ENCODE results near the gene SGMS1. TPM values are rescaled to one million over a fixed set of nuclear protein-coding genes. Genes with fewer than 3 reads are reported as not detected.
A peak's percentile ranks its signal among the peaks of the same experiment; 100 is the strongest.
"Not testable (repeated sequence)": the region's sequence is repeated elsewhere in the genome, so short reads cannot be mapped to it uniquely, and the experiment has no call there.

The SGMS1 gene
- total RNA-seq, 1 donor from 2014 or later, result 43.5 TPM

DNA sequence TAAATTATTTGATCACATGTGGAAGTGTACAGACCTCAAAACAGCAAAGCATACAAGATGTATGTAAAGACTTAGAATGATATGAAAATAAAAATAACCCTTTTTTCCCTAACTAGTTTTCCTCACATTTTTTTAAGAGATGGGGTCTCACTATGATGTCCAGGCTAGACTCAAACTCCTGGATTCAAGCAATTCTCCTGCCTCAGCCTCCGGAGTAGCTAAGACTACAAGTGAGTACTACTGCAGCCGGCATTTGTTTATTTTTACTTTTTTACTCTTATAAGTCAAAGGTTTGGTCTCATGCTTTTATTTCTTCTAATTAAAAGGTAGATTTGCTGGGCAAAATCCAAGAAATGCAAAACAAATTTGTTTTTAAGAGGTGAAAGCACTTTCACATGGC lies 248.0 kb downstream of the SGMS1 start:
- DNase-seq (ENCODE audit: low read depth), result no peak

DNA sequence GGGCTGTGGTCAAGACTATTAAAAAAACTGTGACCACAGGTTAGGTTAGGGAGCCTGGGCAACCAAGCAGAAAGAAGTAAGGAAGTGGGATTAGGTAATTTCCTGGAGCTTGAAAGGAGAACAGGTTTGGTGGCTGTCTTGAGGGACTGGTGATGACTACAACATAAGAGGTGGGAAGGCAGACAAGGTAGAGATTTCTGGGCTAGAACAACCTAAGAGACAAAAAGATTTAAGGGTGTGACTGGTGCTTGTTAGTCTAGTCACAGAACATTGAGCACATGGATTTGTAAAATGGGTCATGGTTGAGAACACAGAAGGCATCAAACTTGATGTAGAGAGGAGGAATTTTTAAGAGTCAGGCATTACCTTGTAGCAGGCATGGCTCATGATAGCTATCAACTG lies 248.7 kb downstream of the SGMS1 start:
- DNase-seq (ENCODE audit: low read depth), result peak; percentile 94

DNA sequence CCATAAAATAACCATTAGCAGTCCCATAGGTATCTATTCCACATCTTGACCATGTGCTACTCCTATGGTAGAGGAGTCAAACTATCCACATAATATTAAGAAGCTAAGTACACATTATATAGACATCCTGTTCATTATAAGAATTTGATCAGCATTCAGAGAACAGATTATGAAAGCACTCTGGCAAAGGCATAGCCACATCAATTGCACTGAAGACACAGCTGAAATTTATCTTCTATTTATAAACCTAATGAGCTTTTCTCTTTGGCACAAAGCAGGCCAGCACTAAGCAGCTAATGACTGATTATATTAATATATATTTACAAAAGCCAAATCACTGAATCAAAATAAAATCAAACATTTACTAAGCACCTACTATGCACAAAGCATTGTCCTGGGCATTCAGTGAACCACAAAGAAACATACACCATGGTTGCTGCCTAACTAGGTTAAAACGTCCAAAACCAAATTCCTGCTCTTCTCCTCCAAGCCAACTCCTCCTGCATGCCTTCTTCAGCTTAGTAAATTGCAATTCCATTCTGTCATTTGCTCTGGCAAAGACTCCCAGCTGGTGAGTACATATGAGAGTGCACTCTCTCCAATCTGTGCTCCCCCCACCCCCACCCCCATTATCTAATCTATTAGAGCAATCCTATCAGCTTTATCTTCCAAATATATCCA lies 249.8 kb downstream of the SGMS1 start:
- DNase-seq (ENCODE audit: low read depth), result no peak

DNA sequence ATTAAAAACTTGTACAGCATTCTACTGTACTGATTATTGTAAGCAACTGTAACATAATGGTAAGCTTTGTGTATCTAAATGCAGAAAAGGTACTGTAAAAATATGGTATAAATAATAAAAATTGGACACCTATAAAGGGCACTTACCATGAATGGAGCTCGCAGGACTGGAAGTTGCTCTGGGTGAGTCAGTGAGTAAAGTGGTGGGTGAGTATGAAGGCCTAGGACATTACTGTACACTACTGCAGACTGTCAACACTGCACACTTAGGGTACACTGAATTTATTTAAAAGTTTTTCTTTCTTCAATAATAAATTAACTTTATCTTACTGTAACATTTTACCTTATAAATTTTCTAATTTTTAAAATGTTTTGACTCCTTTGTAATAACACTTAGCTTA lies 253.8 kb downstream of the SGMS1 start:
- no peak for DNase-seq (ENCODE audit: low read depth)

DNA sequence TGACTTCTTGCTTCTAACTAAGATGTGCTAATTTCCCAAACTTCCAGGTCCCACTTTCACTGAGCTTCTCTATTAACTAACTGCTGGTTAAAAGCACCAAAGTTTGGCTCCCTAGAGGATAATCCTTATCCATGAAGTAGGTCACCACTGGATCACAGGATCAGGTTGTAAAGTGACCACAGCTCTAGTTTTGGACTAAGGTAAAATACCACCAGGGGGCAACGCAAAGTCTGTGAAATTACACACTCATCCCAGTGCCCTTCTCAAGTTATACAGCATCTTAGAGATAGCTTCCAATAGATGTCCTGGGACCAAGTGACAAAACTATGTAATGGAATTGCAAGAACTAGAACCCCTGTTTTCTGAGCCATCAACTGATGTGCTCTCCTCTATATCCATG lies 256.0 kb downstream of the SGMS1 start:
- peak; percentile 54 for DNase-seq (ENCODE audit: low read depth)

DNA sequence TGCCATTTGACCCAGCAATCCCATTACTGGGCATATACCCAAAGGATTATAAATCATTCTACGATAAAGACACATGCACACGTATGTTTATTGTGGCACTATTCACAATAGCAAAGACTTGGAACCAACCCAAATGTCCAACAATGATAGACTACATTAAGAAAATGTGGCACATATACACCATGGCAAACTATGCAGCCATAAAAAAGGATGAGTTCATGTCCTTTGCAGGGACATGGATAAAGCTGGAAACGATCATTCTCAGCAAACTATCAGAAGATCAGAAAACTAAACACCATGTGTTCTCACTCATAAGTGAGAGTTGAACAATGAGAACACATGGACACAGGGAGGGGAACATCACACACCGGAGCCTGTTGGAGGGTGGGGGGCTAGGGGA lies 257.3 kb downstream of the SGMS1 start:
- DNase-seq (ENCODE audit: low read depth), result not testable (repeated sequence)

DNA sequence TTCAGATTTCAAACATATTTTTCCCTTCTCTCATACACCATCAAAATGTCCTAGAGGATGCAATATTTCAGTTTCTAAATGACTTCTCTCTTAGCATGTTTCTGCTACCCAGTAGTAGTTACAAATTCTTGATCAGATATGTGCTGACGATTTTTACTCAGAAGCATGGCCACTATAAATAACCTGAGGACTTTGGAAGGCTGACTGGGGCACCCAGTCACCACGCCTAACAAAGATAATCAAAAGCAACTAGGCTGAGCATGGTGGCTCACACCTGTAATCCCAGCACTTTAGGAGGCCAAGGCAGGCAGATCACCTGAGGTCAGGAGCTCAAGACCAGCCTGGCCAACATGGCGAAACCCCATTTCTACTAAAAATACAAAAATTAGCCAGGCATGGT lies 259.0 kb downstream of the SGMS1 start:
- not testable (repeated sequence) for DNase-seq (ENCODE audit: low read depth)

DNA sequence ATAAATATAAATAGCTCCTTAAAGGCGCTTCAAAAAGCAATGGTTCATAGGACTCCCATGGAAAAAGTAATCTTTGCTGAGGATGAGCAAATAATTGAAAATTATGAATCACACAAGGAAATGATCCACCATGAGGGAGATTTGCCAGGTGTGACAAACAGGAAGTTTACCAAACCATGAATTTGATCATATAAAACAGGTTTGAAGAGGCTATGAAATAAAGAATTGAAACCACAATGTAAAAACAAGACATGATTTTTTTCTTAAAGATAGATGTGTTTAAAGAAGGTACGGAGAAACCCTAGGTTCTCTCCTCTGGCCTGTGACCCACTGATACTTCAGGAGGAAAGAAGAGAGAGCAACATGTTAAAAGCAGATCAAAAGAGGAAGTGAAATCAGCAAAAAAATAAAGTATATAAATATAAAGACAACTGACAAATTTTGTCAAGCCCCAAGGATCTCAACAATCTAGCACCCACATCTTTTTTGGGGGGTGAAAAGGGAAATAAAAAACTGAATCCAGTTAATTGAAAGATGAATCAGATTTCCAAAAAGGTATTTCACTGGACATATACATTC lies 261.1 kb downstream of the SGMS1 start:
- DNase-seq (ENCODE audit: low read depth), result peak; percentile 24

DNA sequence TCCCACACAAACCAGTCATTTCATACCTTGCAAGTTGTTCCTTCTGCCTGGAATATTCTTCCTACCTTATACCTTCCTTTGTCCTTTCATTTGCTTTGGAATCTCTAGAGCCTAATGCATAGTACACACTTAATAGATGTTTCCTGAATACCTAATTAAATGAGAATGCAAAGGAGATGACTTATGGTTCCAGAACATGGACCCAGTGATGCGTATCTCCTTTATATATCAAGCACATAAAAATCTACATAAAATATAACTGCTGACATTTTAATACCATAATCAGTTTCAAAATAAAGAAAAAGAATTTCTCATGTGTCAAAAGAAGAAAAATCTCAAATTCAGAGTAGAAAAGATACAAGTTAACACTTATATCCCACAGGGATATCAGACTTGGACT lies 261.8 kb downstream of the SGMS1 start:
- DNase-seq (ENCODE audit: low read depth), result no peak

DNA sequence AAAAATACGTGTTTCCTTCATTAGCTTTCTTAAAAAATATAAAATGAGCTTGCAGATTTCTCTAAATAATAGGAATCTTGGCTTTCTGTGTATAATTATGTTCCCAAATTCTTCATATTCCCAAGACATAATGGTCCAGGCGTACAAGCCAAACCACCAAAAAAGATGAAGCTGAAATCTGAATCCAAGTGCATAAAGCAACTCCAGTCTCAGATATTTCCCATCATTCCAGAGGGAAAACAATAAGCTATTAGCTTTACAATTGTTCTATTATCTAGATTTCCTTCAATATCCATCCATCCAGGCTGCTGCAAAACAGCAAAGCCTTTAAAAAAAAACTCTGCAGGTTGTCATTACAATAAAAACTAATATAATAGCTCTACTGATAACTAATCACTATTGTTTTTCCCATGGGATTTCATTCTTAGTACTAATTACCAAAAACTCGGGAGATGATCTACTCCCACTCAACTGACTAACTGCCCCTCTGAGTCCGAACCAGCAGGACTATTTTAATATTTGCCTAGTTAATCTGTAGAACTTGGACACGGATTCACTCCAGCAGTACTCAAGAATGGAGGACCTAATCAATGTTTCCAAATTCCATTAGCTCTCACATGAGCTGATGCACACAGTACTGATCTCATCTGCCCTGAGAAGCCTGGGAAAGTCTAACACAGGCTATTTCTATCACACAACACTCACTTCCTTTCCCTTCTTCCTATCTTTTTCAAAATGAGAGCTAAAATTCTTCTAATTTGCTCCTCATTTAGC lies 263.5 kb downstream of the SGMS1 start:
- DNase-seq (ENCODE audit: low read depth), result peak; percentile 62

DNA sequence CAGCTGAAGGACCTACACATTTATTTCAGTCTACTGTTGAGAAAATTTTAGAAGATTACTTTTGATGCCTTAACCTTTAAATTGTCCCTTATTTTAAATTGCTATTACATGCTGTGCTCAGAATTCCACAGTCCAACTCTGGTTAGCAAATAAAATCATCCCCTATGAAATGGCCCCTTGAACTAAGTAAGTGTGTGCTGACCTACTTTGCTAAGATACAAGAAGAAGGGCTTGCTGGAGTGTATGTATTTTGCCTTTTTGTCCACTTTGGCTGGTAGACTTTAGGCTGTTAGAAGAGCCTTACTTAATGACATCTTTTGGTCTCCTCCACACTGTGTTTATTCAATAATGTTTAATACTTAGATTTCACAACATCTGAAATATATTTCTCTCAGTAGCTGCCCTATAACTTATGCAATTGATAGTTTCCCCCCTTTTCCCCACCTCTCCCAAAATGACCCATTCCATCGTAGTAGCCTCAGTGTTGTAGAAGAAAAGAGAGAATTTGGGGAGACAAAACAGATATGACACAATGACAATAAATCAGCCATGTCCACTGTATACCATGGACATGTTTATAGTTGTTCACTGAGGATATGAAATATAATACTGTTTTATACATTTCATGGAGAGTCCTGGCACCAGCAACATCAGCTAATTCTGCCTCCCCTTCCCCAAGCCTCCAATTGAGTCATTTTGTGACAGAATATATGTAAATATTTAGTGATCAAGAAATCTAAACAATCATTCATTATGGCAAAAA lies 264.6 kb downstream of the SGMS1 start:
- DNase-seq (ENCODE audit: low read depth), result no peak

DNA sequence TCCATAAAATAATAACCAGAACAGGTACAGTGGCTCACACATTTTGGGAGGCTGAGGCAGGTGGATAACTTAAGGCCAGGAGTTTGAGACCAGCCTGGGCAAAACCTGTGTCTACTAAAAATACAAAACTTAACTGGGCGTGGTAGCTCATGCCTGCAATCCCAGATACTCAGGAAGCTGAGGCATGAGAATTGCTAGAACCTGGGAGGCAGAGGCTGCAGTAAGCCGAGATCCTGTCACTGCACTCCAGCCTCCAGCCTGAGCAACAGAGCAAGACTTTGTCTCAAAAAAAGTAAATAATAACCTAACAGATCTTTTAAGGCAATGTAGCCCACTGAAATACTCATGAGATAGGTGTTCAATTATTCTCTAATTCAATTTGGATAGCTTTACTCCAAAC lies 265.3 kb downstream of the SGMS1 start:
- DNase-seq (ENCODE audit: low read depth), result no peak

DNA sequence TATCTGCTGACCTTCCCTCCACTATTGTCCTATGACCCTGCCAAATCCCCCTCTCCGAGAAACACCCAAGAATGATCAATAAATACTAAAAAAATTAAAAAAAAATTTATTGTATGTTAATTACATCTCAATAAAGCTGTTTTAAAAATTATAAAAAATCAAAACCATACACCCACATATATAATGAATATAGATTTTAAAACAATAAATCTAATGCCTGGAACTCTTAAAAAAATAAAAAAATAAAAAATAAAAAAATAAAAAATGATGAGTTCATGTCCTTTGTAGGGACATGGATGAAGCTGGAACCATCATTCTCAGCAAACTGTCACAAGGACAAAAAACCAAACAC lies 267.3 kb downstream of the SGMS1 start:
- not testable (repeated sequence) for DNase-seq (ENCODE audit: low read depth)

DNA sequence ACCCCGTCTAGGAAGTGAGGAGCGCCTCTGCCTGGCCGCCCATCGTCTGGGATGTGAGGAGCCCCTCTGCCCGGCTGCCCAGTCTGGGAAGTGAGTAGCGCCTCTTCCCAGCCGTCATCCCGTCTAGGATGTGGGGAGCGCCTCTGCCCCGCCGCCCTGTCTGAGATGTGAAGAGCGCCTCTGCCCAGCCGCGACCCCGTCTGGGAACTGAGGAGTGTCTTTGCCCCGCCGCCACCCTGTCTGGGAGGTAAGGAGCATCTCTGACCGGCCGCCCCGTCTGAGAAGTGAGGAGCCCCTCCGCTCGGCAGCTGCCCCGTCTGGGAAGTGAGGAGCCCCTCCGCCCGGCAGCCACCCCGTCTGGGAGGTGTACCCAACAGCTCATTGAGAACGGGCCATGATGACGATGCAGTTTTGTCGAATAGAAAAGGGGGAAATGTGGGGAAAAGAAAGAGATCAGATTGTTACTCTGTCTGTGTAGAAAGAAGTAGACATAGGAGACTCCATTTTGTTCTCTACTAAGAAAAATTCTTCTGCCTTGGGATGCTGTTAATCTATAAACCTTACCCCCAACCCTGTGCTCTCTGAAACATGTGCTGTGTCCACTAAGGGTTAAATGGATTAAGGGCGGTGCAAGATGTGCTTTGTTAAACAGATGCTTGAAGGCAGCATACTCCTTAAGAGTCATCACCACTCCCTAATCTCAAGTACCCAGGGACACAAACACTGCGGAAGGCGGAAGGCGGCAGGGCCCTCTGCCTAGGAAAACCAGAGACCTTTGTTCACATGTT lies 267.9 kb downstream of the SGMS1 start:
- DNase-seq (ENCODE audit: low read depth), result not testable (repeated sequence)

DNA sequence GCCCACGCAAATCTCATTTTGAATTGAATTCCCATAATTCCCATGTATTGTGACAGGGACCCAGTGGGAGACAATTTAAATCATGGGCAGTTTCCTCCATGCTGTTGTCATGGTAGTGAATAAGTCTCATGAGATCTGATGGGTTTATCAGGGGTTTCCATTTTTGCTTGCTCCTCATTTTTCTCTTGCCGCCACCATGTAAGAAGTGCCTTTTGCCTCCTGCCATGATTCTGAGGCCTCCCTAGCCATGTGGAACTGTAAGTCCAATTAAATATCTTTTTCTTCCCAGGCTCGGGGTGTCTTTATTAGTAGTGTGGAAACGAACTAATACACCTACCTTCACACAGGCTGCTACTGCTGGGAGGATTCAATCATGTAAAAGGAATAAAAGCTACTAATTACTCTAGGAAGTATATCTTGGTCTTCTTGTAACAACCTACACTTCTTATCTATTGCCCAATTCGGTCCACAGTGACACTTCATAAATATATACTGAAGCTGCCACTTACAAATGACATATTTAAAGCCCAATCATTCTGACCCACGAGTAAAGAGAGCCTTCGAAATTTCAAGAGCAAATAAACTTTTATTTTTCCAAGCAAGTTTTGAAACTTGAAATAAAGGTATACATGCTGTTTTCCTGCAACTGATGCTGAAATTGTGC lies 272.1 kb downstream of the SGMS1 start:
- DNase-seq (ENCODE audit: low read depth), result no peak

DNA sequence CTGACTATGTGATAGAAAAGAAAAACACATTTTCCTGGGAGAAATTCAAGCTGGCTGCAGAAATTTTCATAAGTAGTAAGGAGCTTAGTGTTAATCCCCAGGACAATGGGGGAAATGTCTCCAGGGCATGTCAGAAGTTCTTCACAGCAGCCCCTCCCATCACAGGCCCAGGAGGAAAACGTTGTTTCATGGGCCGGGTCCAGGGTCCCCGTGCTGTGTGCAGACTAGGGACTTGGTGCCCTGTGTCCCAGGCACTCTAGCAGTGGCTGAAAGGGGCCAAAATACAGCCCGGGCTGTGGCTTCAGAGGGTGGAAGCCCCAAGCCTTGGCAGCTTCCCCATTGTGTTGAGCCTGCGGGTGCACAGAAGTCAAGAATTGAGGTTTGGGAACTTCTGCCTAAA lies 273.4 kb downstream of the SGMS1 start:
- DNase-seq (ENCODE audit: low read depth), result no peak

DNA sequence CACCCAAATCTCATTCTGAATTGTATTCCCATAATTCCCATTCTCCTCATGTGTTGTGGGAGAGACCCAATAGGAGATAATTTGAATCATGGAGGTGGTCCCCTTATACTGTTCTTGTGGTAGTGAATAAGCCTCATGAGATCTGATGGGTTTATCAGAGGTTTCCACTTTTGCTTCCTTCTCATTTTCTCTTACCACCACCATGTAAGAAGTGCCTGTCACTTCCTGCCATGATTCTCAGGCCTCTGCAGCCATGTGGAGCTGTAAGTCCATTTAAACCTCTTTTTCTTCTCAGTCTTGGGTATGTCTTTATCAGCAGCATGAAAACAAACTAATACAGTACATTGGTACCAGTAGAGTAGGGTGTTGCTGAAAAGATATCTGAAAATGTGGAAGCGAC lies 274.2 kb downstream of the SGMS1 start:
- DNase-seq (ENCODE audit: low read depth), result no peak

DNA sequence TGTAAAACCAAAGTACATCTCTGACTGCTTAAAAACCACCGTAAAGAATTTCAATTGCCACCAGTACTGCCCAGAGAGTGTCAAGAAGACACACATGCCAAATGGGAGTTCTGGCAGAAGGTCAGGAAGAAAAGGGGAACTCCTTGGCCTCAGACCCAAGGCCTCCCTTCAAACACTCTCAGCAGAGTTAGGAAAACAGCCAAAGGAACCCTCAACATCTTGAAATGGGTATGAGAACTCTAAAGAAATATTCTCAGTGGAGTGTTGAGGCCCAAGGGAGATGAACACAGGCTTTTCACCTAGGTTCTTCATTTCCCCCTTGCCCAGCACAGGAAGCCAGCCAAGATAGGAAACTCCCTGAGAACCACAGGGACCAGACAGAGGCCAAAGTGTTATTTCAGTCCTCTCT lies 276.4 kb downstream of the SGMS1 start:
- no peak for DNase-seq (ENCODE audit: low read depth)

DNA sequence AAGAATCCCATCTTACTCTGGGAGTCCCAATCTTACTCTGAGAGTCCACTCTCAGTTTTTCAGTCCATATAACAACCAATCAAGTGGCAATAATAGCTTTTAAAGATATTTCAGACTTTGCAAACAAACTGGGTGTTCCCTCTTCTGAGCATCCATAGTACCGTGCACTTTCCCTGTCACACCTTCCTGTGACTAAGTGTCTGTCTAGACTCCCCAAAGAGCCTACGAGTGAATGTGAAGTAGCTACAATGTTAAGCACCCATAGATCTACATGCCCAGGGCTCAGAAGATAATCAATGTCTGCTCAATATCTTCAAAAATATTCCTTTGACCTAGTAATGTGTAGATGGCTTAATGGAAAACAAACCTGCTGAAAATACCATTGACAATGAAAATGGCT lies 276.8 kb downstream of the SGMS1 start:
- DNase-seq (ENCODE audit: low read depth), result no peak

DNA sequence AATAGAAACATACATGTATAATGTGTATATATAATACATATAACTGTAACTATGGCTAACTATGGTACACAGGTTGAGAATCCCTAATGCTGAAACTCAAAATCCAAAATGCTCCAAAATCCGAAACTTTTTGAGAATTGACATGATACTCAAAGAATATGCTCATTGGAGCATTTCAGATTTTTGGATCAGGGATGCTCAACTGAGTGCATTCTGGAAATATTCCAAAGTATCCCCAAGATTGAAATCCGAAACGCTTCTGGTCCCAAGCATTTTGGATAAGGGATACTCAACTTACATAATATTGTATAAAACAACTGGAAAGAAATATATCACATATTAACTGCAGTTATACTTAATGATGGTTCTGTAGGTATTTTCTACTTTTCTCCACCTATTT lies 278.2 kb downstream of the SGMS1 start:
- no peak for DNase-seq (ENCODE audit: low read depth)

DNA sequence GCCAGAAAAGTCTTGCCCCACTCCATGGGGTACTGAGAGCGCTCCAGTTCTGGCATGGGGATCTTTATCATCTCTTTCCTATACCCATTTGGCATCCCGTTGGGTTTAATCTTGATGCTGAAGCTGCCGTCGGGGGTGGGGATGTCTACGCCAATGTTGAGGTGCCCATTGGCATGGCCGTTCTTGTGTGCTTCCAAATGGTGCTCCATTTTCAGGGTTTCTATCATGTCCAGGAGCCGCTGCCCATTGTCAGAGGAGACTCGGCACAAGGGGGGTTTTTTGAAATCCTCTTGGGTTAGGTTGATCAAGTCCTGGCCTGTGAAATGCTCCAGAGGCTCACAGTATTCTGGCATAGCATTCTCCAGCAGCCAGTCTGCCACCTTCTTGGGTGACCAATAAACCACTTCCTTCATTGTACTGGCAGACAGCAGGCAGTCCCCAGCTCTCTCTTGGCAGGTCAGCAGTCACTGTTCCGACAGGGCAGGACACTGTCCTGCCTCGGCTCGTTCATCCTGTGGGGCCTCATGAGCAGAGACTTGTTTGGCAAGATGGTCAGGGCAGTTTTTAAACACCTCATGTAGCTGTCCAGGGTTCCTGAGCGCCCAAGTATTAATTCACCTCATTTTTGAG lies 279.9 kb downstream of the SGMS1 start:
- no peak for DNase-seq (ENCODE audit: low read depth)
